ENCODE measurements around the gene CAPS.
A peak's percentile ranks its signal among the peaks of the same experiment; 100 is the strongest.
"Not testable (repeated sequence)": the region's sequence is repeated elsewhere in the genome, so short reads cannot be mapped to it uniquely, and the experiment has no call there.

Gene CAPS

GRCh38 chr19:5953680-5954213 lies 39.7 kb downstream of the CAPS start:
- peak in 1 of 3 donors; percentile 28 for DNase-seq (ENCODE audit: low read depth in 2 of 3, low spot score in 1 of 3)

GRCh38 chr19:5954293-5954692 lies 40.2 kb downstream of the CAPS start:
- DNase-seq (ENCODE audit: low read depth in 2 of 3, low spot score in 1 of 3): no peak

- no peak for DNase-seq (ENCODE audit: low read depth in 2 of 3, low spot score in 1 of 3)
Observed at GRCh38 chr19:5955636-5955935, 41.5 kb downstream of the CAPS start.

GRCh38 chr19:5956323-5956722 lies 42.3 kb downstream of the CAPS start:
- no peak for DNase-seq (ENCODE audit: low read depth in 2 of 3, low spot score in 1 of 3)

- DNase-seq (ENCODE audit: low read depth in 2 of 3, low spot score in 1 of 3): no peak
Observed at GRCh38 chr19:5956728-5957127, 42.7 kb downstream of the CAPS start.

GRCh38 chr19:5957170-5957569 lies 43.1 kb downstream of the CAPS start:
- no peak for DNase-seq (ENCODE audit: low read depth in 2 of 3, low spot score in 1 of 3)

- DNase-seq (ENCODE audit: low read depth in 2 of 3, low spot score in 1 of 3): no peak
Observed at GRCh38 chr19:5958074-5958850, 44.2 kb downstream of the CAPS start.

GRCh38 chr19:5958851-5959122 lies 44.7 kb downstream of the CAPS start:
- no peak for DNase-seq (ENCODE audit: low read depth in 2 of 3, low spot score in 1 of 3)

- no peak for DNase-seq (ENCODE audit: low read depth in 2 of 3, low spot score in 1 of 3)
Observed at GRCh38 chr19:5959260-5960004, 45.4 kb downstream of the CAPS start.

GRCh38 chr19:5960005-5961001 lies 46.2 kb downstream of the CAPS start:
- no peak for DNase-seq (ENCODE audit: low read depth in 2 of 3, low spot score in 1 of 3)

GRCh38 chr19:5961641-5961968 lies 47.6 kb downstream of the CAPS start:
- not testable (repeated sequence) for DNase-seq (ENCODE audit: low read depth in 2 of 3, low spot score in 1 of 3)

- DNase-seq (ENCODE audit: low read depth in 2 of 3, low spot score in 1 of 3): peak in 2 of 3 donors; percentile 32 to 38
Observed at GRCh38 chr19:5961969-5962945, 48.2 kb downstream of the CAPS start.

- DNase-seq (ENCODE audit: low read depth in 2 of 3, low spot score in 1 of 3): not testable (repeated sequence)
Observed at GRCh38 chr19:5963259-5963658, 49.2 kb downstream of the CAPS start.

GRCh38 chr19:5963855-5964254 lies 49.8 kb downstream of the CAPS start:
- no peak for DNase-seq (ENCODE audit: low read depth in 2 of 3, low spot score in 1 of 3)

- no peak for DNase-seq (ENCODE audit: low read depth in 2 of 3, low spot score in 1 of 3)
Observed at GRCh38 chr19:5964816-5965565, 50.9 kb downstream of the CAPS start.

Measured in stimulated activated CD4-positive, alpha-beta T cell treated with anti-CD3 and anti-CD28 coated beads, Interleukin-12 subunit alpha, Interleukin-12 subunit beta, amount 100 ng/mL, for 48 hours (primary cell).